ENCODE measurements around the gene WRNIP1.

Gene WRNIP1

DNA sequence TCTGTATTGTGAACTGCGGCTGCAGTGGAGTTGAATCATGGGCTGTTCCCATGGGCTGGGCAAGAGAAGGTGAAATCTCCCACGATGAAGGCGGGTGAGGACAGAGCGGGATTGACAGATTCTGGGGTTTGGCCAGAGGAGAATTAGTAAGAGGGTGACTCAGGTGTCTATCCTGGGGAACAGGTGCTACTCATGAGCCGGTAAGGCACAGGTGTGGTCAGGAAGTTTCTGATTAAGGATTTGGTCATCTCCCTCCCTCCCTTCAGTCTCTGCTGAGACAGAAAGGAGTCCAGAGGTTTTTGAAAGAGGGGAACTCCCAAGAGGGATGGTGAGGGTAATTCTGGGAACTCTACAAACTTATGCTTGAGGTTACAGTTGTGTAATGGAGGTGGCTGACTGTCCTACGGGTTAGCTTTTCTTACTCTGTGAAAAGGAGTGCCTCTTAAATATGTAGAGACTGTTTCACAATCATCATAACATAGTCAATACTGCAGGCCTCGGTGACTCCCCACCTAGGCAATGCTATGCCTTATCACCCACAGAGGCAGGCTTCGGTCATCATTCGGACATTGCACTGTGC is 45.0 kb downstream of the WRNIP1 start:
- peak; percentile 89 for DNase-seq

GRCh38 chr6:2812695-2813094 is 47.5 kb downstream of the WRNIP1 start:
- no peak for DNase-seq

- DNase-seq: no peak
Measured at GRCh38 chr6:2816158-2816557, 51.0 kb downstream of the WRNIP1 start.

- no peak for DNase-seq
Measured at GRCh38 chr6:2817903-2818443, 52.8 kb downstream of the WRNIP1 start.

GRCh38 chr6:2818593-2818992 is 53.4 kb downstream of the WRNIP1 start:
- no peak for DNase-seq

GRCh38 chr6:2819115-2819514 is 53.9 kb downstream of the WRNIP1 start:
- no peak for DNase-seq

DNA sequence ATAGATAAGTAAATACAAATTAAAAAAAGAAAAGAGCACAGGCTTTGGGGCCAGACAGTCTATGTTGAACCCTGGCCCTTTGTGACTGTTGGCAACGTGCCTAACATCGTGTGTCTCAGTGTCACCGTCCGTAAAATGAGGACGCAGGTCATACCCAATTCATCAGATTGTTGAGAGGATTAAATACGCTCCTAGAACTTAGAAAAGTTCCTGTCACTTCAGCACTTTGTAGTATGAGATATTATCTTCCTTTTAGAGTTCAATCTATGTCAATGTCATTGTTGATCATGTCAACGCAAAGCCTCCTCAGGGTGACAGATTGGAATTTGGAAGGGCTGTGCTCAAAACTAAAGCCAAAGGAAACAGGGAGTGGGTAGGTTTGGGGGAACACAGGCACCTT is 54.8 kb downstream of the WRNIP1 start:
- peak; percentile 72 for DNase-seq

DNA sequence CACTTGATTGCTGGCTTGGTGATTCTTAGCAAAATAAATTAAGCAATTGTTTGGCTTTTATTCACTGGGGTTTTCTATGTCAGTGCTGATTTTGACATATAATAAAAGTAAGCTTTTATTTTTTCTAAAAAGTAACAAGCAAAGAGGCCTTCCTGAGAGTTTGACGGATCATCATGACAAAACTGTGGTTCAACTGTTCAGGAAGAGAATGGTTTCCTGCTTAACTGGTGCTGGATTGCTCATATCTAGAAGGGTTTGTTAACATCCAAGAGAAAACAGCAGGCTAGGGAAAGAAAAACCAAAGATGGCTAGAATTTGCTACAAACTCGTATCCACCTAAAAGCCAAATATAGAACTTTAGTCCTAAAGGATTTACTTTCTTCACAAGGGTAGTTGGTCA is 55.2 kb downstream of the WRNIP1 start:
- peak; percentile 84 for DNase-seq

- no peak for DNase-seq
Measured at GRCh38 chr6:2821554-2821953, 56.4 kb downstream of the WRNIP1 start.

DNA sequence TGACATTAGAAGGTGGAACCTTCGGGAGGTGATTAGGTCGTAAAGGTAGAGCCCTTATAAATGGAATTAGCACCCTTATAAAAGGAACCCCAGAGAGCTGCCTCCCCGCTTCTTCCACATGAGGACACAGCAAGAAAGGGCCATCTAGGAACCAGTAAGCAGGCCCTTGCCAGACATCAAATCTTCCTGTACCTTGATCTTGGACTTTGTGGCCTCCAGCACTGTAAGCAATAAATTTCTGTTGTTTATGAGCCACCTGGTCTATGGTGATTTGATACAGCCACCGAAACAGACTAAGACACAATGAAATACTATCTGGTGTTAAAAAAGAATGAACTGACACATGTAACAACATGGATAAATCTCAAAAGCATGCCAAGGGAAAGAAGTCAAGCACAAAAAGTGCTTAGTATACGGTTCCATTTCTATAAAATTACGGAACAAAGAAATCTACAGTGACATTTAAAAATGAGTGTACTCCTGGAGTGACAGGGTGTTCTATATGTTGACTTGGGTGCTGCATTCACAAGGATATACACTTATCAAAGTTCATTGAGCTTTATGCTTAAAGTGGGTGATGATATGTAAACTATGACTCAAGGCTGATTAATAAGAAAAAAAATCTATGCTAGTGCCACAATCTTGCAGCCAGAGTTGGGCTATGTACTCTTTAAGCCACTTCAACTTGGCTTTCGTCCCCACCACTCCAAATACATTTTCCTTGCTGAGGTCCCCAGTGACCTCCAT is 58.1 kb downstream of the WRNIP1 start:
- no peak for DNase-seq

DNA sequence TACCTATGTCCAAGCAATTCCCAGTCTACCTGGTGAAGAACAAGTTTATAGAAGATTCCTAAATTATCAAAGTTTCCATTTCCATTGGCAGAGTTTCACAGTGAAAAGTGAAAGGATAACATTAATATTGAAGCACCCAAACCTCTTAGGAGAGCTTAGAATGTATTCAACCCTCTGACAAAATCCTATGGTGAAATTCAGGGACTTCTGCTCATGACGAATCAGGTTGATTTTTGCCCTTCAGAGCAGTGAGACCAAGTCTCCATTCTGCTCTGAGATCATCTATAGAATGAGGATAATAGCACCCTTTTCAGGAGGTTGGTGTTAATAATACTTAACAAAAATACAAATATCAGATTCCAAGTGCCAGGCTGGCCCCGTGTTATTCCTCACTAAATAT is 60.9 kb downstream of the WRNIP1 start:
- DNase-seq: no peak

GRCh38 chr6:2827142-2827541 is 61.9 kb downstream of the WRNIP1 start:
- no peak for DNase-seq

- DNase-seq: no peak
Measured at GRCh38 chr6:2828629-2829028, 63.4 kb downstream of the WRNIP1 start.

- DNase-seq: no peak
Measured at GRCh38 chr6:2829253-2829652, 64.1 kb downstream of the WRNIP1 start.

GRCh38 chr6:2830183-2830582 is 65.0 kb downstream of the WRNIP1 start:
- no peak for DNase-seq

GRCh38 chr6:2831392-2831791 is 66.2 kb downstream of the WRNIP1 start:
- no peak for DNase-seq

GRCh38 chr6:2834262-2834661 is 69.1 kb downstream of the WRNIP1 start:
- no peak for DNase-seq

Data from GF-D8 (cell line).